Astrocyte of the spinal cord (primary cell): Measurements from ENCODE around the gene HBA1.
A peak's percentile ranks its signal among the peaks of the same experiment; 100 is the strongest.

Experiments used
- DNase-seq: peaks from one replicate; pipeline ENCODE4 v3.0.0; 2011; ENCODE audit warnings: low read depth, low spot score
- H3K4me3 ChIP-seq: 2 replicates; pipeline ENCODE4 v1.5.1; 2011; ENCODE audit warnings: low read depth, mild to moderate bottlenecking, low read length, moderate library complexity
- in situ Hi-C: cut with HindIII; loops from 2 replicates; pipeline ENCODE4 v1.10.0; 2017; ENCODE audit warnings: low sequenced_read_pairs
- TF ChIP-seq, protein P1 (sequence below): IDR thresholded peaks from 2 replicates; pipeline ENCODE4 v1.5.1; 2012; ENCODE audit warnings: low read depth, mild to moderate bottlenecking, low read length, inconsistent platforms

HBA1 gene

DNA sequence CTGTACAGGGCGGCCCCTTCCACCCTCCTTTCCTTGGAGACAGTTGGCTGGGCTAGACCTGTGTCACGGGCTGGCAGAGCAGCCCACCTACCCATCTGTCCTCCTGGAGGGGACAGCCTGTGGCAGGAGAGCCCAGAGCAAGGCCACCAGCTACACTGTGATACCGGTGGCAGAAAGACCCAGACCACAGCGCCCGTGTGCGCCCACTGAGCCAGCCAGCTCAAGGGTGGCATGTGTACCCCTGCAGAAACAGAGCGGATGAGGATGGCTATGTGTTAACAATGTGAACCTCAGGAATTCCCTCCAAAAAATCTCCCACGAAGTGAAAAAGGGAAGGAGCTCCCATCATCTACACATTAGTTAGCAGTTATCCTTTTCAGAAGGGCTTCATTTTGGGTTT is 10.8 kb downstream of the HBA1 start:
- TF ChIP-seq, protein P1, sequence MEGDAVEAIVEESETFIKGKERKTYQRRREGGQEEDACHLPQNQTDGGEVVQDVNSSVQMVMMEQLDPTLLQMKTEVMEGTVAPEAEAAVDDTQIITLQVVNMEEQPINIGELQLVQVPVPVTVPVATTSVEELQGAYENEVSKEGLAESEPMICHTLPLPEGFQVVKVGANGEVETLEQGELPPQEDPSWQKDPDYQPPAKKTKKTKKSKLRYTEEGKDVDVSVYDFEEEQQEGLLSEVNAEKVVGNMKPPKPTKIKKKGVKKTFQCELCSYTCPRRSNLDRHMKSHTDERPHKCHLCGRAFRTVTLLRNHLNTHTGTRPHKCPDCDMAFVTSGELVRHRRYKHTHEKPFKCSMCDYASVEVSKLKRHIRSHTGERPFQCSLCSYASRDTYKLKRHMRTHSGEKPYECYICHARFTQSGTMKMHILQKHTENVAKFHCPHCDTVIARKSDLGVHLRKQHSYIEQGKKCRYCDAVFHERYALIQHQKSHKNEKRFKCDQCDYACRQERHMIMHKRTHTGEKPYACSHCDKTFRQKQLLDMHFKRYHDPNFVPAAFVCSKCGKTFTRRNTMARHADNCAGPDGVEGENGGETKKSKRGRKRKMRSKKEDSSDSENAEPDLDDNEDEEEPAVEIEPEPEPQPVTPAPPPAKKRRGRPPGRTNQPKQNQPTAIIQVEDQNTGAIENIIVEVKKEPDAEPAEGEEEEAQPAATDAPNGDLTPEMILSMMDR: no peak
- no peak for DNase-seq
- in situ Hi-C loops: no loop called here
- no peak overlapping the region for H3K4me3 ChIP-seq

DNA sequence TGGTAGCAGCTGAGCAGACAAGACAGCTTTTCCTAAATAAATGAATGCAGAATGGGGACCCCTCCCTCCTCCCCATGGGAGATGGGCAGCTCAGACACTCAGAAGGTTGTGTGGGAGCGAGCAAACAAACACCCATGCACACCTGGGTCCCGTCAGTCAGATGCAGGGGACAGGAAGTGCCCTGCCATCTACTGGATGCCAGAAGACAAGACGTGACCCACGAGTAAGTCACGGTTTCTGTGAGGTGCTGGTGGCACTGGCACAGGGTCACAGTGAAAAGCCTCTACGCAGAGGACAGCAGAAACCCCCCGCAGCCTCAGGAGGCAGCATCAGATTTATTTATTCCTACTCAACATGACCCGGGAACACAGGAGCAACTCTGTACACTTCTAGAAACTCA is 12.2 kb downstream of the HBA1 start:
- in situ Hi-C loops: no loop called here
- DNase-seq: no peak
- TF ChIP-seq, protein P1: peak; percentile 3
- H3K4me3 ChIP-seq: no peak overlapping the region

DNA sequence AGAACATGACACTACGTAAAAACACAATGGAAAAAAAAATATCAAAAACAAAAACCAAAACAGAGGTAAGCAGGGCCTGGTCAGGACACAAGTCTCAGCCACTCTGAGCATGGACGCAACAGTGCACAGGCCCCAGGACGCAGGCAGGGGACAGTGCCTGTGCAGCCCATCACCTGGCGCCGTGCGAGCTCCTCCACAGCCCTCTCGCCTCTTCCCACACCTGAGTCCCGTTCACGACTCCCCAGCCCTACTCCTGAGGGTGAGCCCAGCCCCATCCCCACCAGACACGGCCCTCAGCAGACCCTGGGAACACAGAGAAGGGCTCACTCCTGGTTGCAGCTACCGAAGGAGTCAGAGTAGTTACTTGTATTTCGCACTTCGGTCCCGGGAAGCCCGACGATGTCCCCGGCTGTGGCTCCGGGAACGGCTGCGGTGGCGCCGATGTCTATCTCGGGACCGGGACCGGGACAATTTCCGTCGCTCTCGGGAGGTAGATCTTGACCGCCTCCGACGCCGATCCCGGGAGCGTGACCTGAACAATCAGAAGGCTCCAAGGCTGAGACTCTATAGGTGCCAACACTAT is 13.2 kb downstream of the HBA1 start:
- DNase-seq: no peak
- TF ChIP-seq, protein P1: no peak
- in situ Hi-C loops: no loop called here
- no peak overlapping the region for H3K4me3 ChIP-seq

DNA sequence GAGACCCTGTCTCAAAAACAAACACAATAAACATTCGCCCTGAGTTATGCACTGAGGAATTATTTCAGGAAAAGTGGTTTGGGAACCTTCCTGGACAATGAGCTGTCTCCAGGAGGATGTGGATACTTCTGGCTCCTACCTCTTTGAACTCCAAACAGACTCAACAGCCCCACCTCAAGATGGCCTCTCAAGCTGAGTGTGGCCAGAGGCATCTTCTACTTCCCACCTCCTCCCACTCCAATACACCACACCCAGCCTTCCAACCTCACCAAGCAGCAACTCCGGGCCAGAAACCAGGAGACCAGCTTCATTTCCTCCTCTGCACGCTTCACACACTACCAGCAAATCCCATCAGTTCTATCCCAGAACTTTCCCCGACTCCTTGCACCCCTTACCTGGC is 15.4 kb downstream of the HBA1 start:
- in situ Hi-C loops: no loop called here
- no peak for DNase-seq
- TF ChIP-seq, protein P1: no peak
- no peak overlapping the region for H3K4me3 ChIP-seq

DNA sequence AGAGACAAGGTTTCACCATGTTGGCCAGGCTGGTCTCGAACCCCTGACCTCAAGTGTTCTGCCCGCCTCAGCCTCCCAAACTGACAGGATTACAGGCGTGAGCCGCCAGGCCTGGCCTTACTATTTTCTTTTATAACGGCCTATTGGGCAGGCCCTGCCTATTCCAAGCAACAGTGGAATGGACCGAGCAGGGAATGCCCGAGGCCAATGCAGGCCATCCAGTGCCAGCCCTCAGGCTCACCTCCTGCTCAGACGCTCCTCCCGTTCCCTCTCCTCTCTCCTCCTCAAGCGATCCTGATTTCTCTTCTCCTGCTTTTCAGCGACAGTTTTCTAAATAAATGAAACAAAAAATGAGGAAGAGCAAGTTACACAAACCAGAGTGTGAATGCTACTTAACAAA is 16.2 kb downstream of the HBA1 start:
- H3K4me3 ChIP-seq: no peak overlapping the region
- TF ChIP-seq, protein P1: no peak
- DNase-seq: no peak
- in situ Hi-C loops: no loop called here

DNA sequence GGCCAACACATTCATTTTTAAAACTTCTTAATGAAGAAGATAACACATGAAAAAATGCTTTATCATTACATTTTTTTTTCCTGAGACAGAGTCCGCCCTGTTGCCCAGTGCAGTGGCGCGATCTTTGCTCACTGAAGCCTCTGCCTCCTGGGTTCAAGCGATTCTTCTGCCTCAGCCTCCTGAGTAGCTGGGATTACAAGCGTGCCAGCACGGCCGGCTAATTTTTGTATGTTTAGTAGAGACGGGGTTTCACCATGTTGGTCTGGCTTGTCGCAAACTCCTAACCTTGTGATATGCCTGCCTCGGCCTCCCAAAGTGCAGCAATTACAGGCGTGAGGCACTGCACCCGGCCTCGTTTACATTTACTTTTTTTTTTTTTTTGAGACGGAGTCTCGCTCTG is 17.0 kb downstream of the HBA1 start:
- TF ChIP-seq, protein P1: no peak
- H3K4me3 ChIP-seq: no peak overlapping the region
- in situ Hi-C loops: no loop called here
- no peak for DNase-seq

DNA sequence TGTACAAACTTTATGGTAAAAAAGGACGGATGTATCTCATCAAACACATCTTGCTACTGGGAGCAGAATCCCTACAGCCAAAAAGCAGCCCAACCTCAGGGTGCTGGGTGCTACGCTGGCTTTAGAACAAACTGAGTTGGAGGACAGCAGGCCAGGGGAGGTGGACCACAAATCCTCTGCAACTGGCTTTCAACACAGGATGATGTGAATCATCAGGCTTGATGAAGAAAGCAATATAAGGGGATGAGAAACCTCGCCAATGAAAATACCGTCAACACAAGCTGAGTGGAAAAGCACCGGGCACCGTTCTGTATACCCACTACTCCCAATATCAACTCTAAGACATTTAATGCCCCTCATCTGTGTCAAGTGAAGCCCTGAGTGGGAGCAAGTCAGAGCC is 18.0 kb downstream of the HBA1 start:
- in situ Hi-C loops: no loop called here
- TF ChIP-seq, protein P1: no peak
- H3K4me3 ChIP-seq: no peak overlapping the region
- DNase-seq: peak; percentile 19
